Measurements from ENCODE around the gene CACNB2.
"Not testable (repeated sequence)": the region's sequence is repeated elsewhere in the genome, so short reads cannot be mapped to it uniquely, and the experiment has no call there.

CACNB2 gene

GRCh38 chr10:18149196-18149800 is 9.1 kb downstream of the CACNB2 start:
- no peak for DNase-seq

GRCh38 chr10:18151356-18151890 is 11.2 kb downstream of the CACNB2 start:
- DNase-seq = no peak

GRCh38 chr10:18153381-18153780 is 13.2 kb downstream of the CACNB2 start:
- not testable (repeated sequence) for DNase-seq

GRCh38 chr10:18155321-18155720 is 15.1 kb downstream of the CACNB2 start:
- no peak for DNase-seq

GRCh38 chr10:18156797-18157196 is 16.6 kb downstream of the CACNB2 start:
- DNase-seq = not testable (repeated sequence)

GRCh38 chr10:18157881-18158280 is 17.7 kb downstream of the CACNB2 start:
- DNase-seq = no peak

GRCh38 chr10:18158773-18159265 is 18.6 kb downstream of the CACNB2 start:
- DNase-seq = no peak

GRCh38 chr10:18159557-18159956 is 19.3 kb downstream of the CACNB2 start:
- DNase-seq = no peak

GRCh38 chr10:18162021-18162627 is 21.9 kb downstream of the CACNB2 start:
- DNase-seq = no peak

GRCh38 chr10:18164093-18164492 is 23.9 kb downstream of the CACNB2 start:
- DNase-seq = no peak

- DNase-seq = no peak
These were observed 24.6 kb downstream of the CACNB2 start for GRCh38 chr10:18164748-18165361.

GRCh38 chr10:18178854-18179483 is 38.7 kb downstream of the CACNB2 start:
- DNase-seq = no peak

GRCh38 chr10:18179891-18180290 is 39.7 kb downstream of the CACNB2 start:
- no peak for DNase-seq

- not testable (repeated sequence) for DNase-seq
These were observed 41.2 kb downstream of the CACNB2 start for GRCh38 chr10:18181382-18181781.

GRCh38 chr10:18185621-18186020 is 45.4 kb downstream of the CACNB2 start:
- DNase-seq = no peak

GRCh38 chr10:18190840-18191239 is 50.6 kb downstream of the CACNB2 start:
- DNase-seq = no peak

GRCh38 chr10:18194634-18195033 is 54.4 kb downstream of the CACNB2 start:
- DNase-seq = no peak

GRCh38 chr10:18195060-18195799 is 55.0 kb downstream of the CACNB2 start:
- no peak for DNase-seq

GRCh38 chr10:18196806-18197550 is 56.8 kb downstream of the CACNB2 start:
- DNase-seq = no peak

- no peak for DNase-seq
These were observed 57.5 kb downstream of the CACNB2 start for GRCh38 chr10:18197706-18198105.

GRCh38 chr10:18201877-18202276 is 61.7 kb downstream of the CACNB2 start:
- DNase-seq = no peak

All from cortex of kidney (tissue), 1 donor.